Transverse colon (tissue), 4 donors: ENCODE measurements around the gene PDIK1L.

Source experiments
- CTCF ChIP-seq, 5 experiments: fragments of 200-600 bp in 3 of 5; fragments of 450-650 bp in 2 of 5; sonication (generic) in 3 of 5; IDR thresholded peaks; 1 replicate in 2 of 5; 2 replicates in 3 of 5; pipeline ENCODE4 v1.5.1; 2016 to 2017; ENCODE audit warnings: antibody characterized with exemption in 5 of 5, inconsistent platforms in 3 of 5, mild to moderate bottlenecking in 2 of 5, moderate library complexity in 1 of 5
- POLR2A ChIP-seq: fragments of 450-650 bp; IDR thresholded peaks from one replicate; pipeline ENCODE4 v1.6.1; 2016; ENCODE audit warnings: antibody characterized with exemption, mild to moderate bottlenecking, moderate library complexity
- POLR2AphosphoS5 ChIP-seq, 3 donors: sonication (generic); formaldehyde crosslinking; IDR thresholded peaks; one replicate each; pipeline ENCODE4 v1.6.1; 2016; ENCODE audit warnings: antibody characterized with exemption in 3 of 3

- TF ChIP-seq CTCF (IDR thresholded peaks at IDR 0.05) = no peak
- TF ChIP-seq POLR2A = no peak
- TF ChIP-seq POLR2AphosphoS5 (IDR thresholded peaks at IDR 0.05) = no peak
Measured at GRCh38 chr1:26096471-26096870, 15.2 kb upstream of the PDIK1L start.
